CD4-positive, CD25-positive, alpha-beta regulatory T cell (primary cell): ENCODE data around the gene SMIM44. TPM values are rescaled to one million over a fixed set of nuclear protein-coding genes. Genes with fewer than 3 reads are reported as not detected.
A peak's percentile ranks its signal among the peaks of the same experiment; 100 is the strongest.

Experiments
- ATAC-seq, 2 donors: fragments of 150-1000 bp; cut with Tn5 transposase; one replicate each; pipeline ENCODE4 v1.10.0; 2021; ENCODE audit warnings: low read depth in 2 of 2, moderate number of reproducible peaks in 2 of 2, moderate library complexity in 1 of 2
- DNase-seq, 3 donors: peaks; one replicate each; pipeline versions ENCODE4 v3.0.0 to v3.0.0-alpha.2; 2012 to 2022; ENCODE audit warnings: mixed read lengths in 1 of 3
- H3K27ac ChIP-seq: one replicate; pipeline ENCODE4 v1.7.0; 2013; ENCODE audit warnings: mild to moderate bottlenecking, low read length; ENCODE audit not compliant: insufficient read depth, poor library complexity, severe bottlenecking
- H3K27me3 ChIP-seq: one replicate; pipeline ENCODE4 v1.7.0; 2013; ENCODE audit warnings: low read length; ENCODE audit not compliant: control insufficient read depth, insufficient read depth
- H3K36me3 ChIP-seq: one replicate; pipeline ENCODE4 v1.7.0; 2013; ENCODE audit warnings: mild to moderate bottlenecking, low read length, moderate library complexity; ENCODE audit not compliant: control insufficient read depth, insufficient read depth
- H3K4me1 ChIP-seq: 2 replicates; pipeline ENCODE4 v1.7.0; 2013; ENCODE audit warnings: mild to moderate bottlenecking, low read length; ENCODE audit not compliant: insufficient read depth, control insufficient read depth, poor library complexity, severe bottlenecking
- H3K4me3 ChIP-seq: one replicate; pipeline ENCODE4 v1.7.0; 2013; ENCODE audit warnings: low read depth, mild to moderate bottlenecking, low read length, moderate library complexity
- H3K9me3 ChIP-seq, 2 experiments: 1 replicate in 1 of 2; 2 replicates in 1 of 2; pipeline ENCODE4 v1.7.0; 2013; ENCODE audit warnings: low read length in 2 of 2, mild to moderate bottlenecking in 1 of 2, moderate library complexity in 1 of 2; ENCODE audit not compliant: control insufficient read depth in 2 of 2
- H3K27ac Mint-ChIP-seq, 3 donors: one replicate each; pipeline ENCODE4 v1.8.0; 2020 to 2022; ENCODE audit warnings: mild to moderate bottlenecking in 3 of 3, mixed read lengths in 3 of 3, moderate library complexity in 2 of 3
- H3K27me3 Mint-ChIP-seq: one replicate; pipeline ENCODE4 v1.8.0; 2022; ENCODE audit warnings: mild to moderate bottlenecking, mixed read lengths
- H3K36me3 Mint-ChIP-seq: one replicate; pipeline ENCODE4 v1.8.0; 2020; ENCODE audit warnings: mixed read lengths
- H3K4me1 Mint-ChIP-seq, 4 donors: one replicate each; pipeline ENCODE4 v1.8.0; 2020 to 2022; ENCODE audit warnings: mixed read lengths in 4 of 4, mild to moderate bottlenecking in 1 of 4
- H3K4me3 Mint-ChIP-seq, 4 donors: one replicate each; pipeline ENCODE4 v1.8.0; 2020 to 2022; ENCODE audit warnings: mild to moderate bottlenecking in 4 of 4, mixed read lengths in 4 of 4, moderate library complexity in 3 of 4
- H3K9me3 Mint-ChIP-seq, 7 donors: one replicate each; pipeline ENCODE4 v1.8.0; 2020 to 2022; ENCODE audit warnings: mixed read lengths in 7 of 7, mild to moderate bottlenecking in 3 of 7, moderate library complexity in 2 of 7
- polyA plus RNA-seq, 4 donors: library from polyadenylated mRNA; unstranded; fragments of 300-500 nt; fragmentation: Illumina TruSeq; gene quantifications; one replicate each; pipeline ENCODE4 v1.2.3, GENCODE V29; 2021
- total RNA-seq: library from RNA; stranded (reverse); gene quantifications from one replicate; pipeline ENCODE4 v1.2.3, GENCODE V29; 2022

SMIM44 gene
- total and polyA plus RNA-seq, 5 donors from 2014 or later = not detected

DNA sequence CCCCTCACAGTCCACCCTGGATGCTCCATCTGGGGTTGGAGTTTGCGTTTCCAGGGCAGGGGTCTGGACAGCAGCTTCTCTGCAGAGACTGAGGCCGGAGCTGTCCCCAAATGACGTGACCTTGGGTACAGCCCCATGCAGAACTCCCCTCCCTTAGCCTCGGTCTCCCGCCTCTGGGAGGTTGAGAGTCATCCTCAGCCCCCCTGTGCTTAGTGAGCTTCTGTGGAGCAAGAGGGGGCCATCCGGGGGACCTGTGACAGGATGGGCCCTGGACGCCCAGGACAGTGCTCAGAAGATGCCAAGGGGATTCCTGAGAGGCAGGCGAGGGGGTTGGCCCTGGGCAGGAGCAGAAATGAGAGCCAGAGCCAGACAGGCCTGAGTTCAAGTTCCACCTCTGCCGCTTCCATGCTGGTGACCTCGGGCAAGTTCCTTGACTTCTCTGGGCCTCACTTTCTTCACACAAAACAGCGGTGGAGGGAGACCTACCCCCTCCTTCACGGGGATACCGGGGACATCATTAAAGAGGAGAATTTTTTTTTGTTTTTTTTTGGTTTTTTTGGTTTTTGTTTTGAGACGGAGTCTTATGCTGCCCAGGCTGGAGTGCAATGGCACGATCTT lies 23.2 kb downstream of the SMIM44 start:
- H3K27ac ChIP-seq = no peak overlapping the region
- no peak overlapping the region for H3K27ac Mint-ChIP-seq
- peak overlapping the region in 1 of 4 donors; percentile 38 for H3K4me3 Mint-ChIP-seq
- H3K36me3 Mint-ChIP-seq = no peaks in the 10 kb centered on the region
- no peaks in the 10 kb centered on the region for H3K4me1 Mint-ChIP-seq
- DNase-seq = no peak
- H3K4me1 ChIP-seq = no peaks in the 10 kb centered on the region
- H3K27me3 Mint-ChIP-seq = no peaks in the 10 kb centered on the region
- no peak for ATAC-seq
- H3K9me3 Mint-ChIP-seq = no peaks in the 10 kb centered on the region
- no peaks in the 10 kb centered on the region for H3K27me3 ChIP-seq
- H3K9me3 ChIP-seq = no peaks in the 10 kb centered on the region
- no peak overlapping the region for H3K4me3 ChIP-seq
- H3K36me3 ChIP-seq = no peaks in the 10 kb centered on the region

DNA sequence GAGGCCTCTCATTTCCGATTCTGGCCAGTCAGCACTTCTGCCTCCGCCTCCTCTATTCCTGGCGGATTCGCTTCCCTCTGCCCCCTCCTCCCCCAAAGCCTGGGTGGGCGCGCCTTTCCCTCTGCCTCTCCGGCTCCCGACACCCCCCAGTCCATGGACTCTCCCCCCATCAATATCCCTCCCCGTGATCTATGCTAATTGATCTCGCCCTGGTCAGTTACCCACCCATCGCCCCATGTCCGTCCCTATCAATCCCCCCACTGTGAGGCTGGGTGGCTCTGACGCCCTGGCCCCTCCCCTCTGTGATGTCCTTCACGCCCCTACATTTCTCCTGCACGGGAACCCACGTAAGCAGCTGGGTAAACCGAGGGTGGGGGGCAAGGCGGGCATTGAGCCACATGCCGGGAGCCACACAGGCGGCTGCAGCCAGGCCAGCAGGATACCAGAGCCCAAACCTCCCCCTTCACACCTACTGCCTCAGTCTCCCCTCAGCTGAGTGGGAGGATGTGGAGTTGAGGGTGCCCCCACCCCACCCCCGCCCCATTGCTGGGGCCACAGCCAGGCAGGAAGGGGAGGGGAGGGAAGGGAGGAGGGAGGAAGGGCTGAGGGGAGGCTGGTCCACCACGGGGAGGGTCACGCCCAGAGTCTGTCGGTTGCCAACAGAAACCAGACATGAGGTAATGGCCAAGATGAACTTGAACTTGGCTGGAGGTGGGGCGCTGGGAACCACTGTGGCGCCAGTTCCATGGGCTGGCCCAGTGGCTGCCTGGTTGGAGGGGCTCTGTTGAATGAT lies 24.0 kb downstream of the SMIM44 start:
- H3K36me3 Mint-ChIP-seq = no peaks in the 10 kb centered on the region
- no peaks in the 10 kb centered on the region for H3K9me3 Mint-ChIP-seq
- no peak overlapping the region for H3K4me3 Mint-ChIP-seq
- no peak overlapping the region for H3K27ac Mint-ChIP-seq
- no peaks in the 10 kb centered on the region for H3K4me1 Mint-ChIP-seq
- Histone ChIP-seq H3K27ac (no peak overlapping the region), H3K27me3 (no peaks in the 10 kb centered on the region), H3K4me3 (no peak overlapping the region), H3K36me3 (peaks cover 1% of the 10 kb centered on the region), H3K4me1 (no peaks in the 10 kb centered on the region), H3K9me3 (no peaks in the 10 kb centered on the region)
- H3K27me3 Mint-ChIP-seq = no peaks in the 10 kb centered on the region
- peak in 1 of 3 donors; percentile 56 for DNase-seq
- peak in 1 of 2 donors; percentile 24 for ATAC-seq

DNA sequence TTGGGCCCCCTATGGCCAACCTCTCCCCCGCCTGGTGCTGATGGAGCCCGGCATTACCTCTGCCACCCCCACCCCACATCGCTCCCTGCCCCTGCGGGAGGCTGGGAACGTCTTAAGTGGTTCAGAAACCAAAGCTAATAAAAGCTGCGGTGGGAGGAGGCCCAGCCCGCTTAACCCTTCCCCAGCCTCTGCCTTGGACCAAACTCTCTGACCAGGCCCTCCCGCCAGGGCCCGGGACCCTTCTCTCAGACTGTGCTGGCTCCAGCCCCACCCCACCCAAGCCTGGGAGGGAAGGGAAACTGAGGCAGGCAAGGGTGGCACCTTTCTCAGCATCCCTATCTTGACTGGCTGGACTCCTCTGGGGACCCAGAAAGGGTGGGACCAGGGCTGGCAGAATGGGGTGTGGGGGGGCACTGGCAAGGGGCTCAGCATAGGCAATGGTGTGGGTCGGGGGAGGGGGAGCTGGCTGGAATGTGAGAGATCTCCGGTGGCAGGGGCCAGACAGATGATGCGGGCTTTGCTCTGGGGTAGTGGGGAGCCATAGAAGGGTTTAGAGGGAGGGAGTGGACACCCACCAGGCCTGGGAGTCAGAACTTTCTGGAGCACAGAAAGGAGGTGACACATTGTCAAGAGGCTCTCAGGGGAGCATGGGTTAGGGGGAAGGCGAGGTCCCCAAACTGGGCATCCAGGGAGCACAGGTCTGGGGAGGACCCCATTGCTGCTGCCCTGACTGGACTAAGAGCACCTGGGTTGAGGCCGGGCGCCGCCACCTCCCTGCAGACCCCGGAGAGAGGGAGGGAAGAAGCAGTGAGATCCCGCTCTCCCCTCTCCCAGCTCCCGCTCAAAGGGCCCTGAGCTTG lies 24.8 kb downstream of the SMIM44 start:
- H3K27me3 ChIP-seq = no peaks in the 10 kb centered on the region
- no peak overlapping the region for H3K4me3 ChIP-seq
- H3K9me3 ChIP-seq = no peaks in the 10 kb centered on the region
- no peak for ATAC-seq
- Mint-ChIP-seq H3K9me3 (no peaks in the 10 kb centered on the region), H3K4me1 (no peaks in the 10 kb centered on the region), H3K4me3 (no peak overlapping the region), H3K27me3 (no peaks in the 10 kb centered on the region), H3K36me3 (no peaks in the 10 kb centered on the region), H3K27ac (no peak overlapping the region)
- H3K4me1 ChIP-seq = no peaks in the 10 kb centered on the region
- H3K36me3 ChIP-seq = peaks cover 3% of the 10 kb centered on the region
- DNase-seq = no peak
- H3K27ac ChIP-seq = no peak overlapping the region

DNA sequence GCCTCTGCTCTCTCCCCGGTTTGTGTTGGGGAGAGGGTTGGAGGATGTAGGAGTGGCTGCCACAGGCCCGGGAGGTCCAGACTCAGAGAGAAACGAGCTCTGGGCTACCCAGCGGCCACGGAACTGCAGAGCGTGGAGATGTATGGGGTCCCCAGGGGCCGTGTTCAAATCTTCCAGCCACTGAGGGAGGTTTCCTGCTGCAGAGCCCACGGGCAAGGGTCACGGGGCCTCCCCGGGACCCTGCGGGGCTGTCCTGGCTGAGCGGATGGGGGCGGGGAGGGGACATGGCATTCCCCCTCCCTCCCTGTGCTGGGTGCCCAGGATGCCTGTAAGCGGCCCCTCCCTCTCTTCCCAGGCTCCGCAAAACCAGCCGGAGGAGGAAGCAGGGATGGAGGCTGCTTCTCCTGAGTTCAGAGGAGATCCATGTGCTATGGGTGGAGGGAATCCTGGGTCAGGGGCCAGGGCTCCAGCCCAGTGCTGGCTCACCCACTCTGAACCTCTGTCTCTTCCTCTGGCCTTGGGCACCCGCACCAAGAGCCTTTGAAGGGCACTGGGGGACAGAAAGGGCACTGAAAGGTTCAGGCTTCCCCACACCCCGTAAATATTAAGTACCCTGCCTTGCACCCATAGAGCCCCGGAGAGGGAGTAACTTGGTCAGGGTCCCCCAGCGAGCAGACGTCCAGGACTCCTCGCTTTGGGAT lies 25.6 kb downstream of the SMIM44 start:
- H3K27me3 ChIP-seq = no peaks in the 10 kb centered on the region
- Mint-ChIP-seq H3K27me3 (no peaks in the 10 kb centered on the region), H3K36me3 (no peaks in the 10 kb centered on the region), H3K4me3 (no peak overlapping the region), H3K4me1 (no peaks in the 10 kb centered on the region), H3K27ac (no peak overlapping the region), H3K9me3 (no peaks in the 10 kb centered on the region)
- H3K9me3 ChIP-seq = no peaks in the 10 kb centered on the region
- H3K27ac ChIP-seq = no peak overlapping the region
- H3K36me3 ChIP-seq = peaks cover 6% of the 10 kb centered on the region
- ATAC-seq = no peak
- no peak overlapping the region for H3K4me3 ChIP-seq
- no peaks in the 10 kb centered on the region for H3K4me1 ChIP-seq
- no peak for DNase-seq

DNA sequence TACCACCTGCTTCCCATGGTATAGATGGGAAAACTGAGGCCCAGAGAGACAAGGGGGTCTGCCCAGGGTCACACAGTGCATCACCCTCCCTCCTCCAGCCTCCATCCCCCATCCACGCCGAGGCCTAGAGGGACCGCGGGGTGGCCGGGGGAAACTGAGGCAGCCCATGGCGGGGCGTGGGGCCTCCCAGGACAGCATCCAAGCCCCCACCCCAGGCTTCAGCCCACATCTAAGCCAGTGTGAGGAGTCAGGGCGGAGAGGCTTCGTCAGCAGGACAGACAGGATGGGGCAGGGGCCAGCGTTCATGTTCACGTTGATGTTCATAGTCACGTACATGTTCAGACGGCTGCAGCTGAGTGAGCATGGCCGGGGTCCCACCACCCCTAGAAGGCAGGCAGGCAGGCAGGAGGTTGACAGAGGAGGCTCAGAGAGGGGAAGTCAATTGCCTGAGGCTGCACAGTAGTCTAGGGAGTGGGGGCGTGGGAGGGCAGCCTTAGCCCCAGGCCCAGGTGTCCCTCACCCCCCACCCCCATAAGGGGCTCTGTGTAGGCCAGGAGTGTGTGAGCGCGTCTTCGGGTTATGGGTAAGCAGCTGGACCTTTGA lies 26.2 kb downstream of the SMIM44 start:
- no peaks in the 10 kb centered on the region for H3K4me1 ChIP-seq
- no peak overlapping the region for H3K4me3 ChIP-seq
- peaks cover 8% of the 10 kb centered on the region for H3K36me3 ChIP-seq
- no peaks in the 10 kb centered on the region for H3K27me3 ChIP-seq
- Mint-ChIP-seq H3K36me3 (no peaks in the 10 kb centered on the region), H3K4me1 (no peaks in the 10 kb centered on the region), H3K9me3 (no peaks in the 10 kb centered on the region), H3K4me3 (no peak overlapping the region), H3K27ac (no peak overlapping the region), H3K27me3 (no peaks in the 10 kb centered on the region)
- DNase-seq (no peak), ATAC-seq (no peak)
- H3K27ac ChIP-seq = no peak overlapping the region
- no peaks in the 10 kb centered on the region for H3K9me3 ChIP-seq

DNA sequence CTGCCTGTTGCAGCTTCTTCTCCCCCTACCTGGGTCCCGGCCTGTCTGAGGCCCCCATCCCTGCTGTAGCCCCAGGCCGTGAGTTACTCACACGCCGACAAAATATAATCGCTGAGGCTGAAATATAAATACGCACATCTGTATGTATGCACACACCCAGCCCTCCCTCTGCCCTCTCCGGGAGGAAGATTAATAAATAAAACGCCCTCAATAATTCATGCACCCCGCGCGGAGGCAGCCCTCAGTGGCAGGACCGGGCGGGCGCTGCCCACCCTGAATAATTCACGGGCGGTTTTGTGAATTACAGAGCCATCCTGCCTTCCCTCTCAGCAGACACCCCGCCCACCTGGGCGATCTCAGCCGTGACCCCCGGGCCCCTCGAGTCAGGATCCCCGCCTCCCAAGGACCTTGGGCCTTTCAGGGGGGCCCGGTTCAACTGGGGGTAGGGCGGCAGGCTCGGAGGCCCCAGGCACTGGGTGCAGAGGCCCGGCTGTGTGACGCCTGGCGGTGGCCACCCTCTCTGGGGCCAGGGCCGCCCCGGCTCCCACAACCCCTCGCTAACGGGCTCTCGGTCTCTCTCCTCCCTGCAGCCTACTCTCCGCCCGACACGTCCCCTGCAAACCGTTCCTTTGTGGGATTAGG lies 27.2 kb downstream of the SMIM44 start:
- Mint-ChIP-seq H3K9me3 (no peaks in the 10 kb centered on the region), H3K4me1 (no peaks in the 10 kb centered on the region), H3K4me3 (no peak overlapping the region), H3K27ac (no peak overlapping the region), H3K27me3 (no peaks in the 10 kb centered on the region), H3K36me3 (peaks cover under 1% of the 10 kb centered on the region)
- ATAC-seq = no peak
- Histone ChIP-seq H3K4me3 (no peak overlapping the region), H3K27me3 (no peaks in the 10 kb centered on the region), H3K27ac (no peak overlapping the region), H3K36me3 (peaks cover 8% of the 10 kb centered on the region), H3K9me3 (no peaks in the 10 kb centered on the region), H3K4me1 (no peaks in the 10 kb centered on the region)
- DNase-seq = no peak
